SK-N-SH (cell line): ENCODE results near the gene P4HA1. TPM values are rescaled to one million over a fixed set of nuclear protein-coding genes. Genes with fewer than 3 reads are reported as not detected.
A peak's percentile ranks its signal among the peaks of the same experiment; 100 is the strongest.

Source experiments
- CTCF ChIA-PET: fragments of 300-600, 350-600 bp; formaldehyde crosslinking; extraction: SDS; loops from one replicate; lab custom pipeline; 2021; lab: Yijun Ruan, JAX
- POLR2A ChIA-PET: fragments of 350-600 bp; sonication (Branson Sonifier 250); formaldehyde crosslinking; extraction: SDS; loops from one replicate; lab custom pipeline; 2020; ENCODE audit warnings: antibody characterized with exemption, inconsistent platforms; lab: Yijun Ruan, JAX
- DNase-seq: peaks from one replicate; pipeline ENCODE4 v3.0.0; 2012
- H2AFZ ChIP-seq: fragments of 200-600 bp; sonication (generic); 2 replicates; pipeline ENCODE4 v1.8.1; 2016; ENCODE audit warnings: antibody characterized with exemption, mild to moderate bottlenecking, low read depth
- H3F3A ChIP-seq: fragments of 200-600 bp; sonication (generic); replicated peaks from 2 replicates; pipeline ENCODE3; 2016; ENCODE audit warnings: antibody characterized with exemption, mild to moderate bottlenecking; ENCODE audit not compliant: insufficient read depth
- H3K27ac ChIP-seq, 2 experiments: fragments of 200-500 bp in 1 of 2; fragments of 200-600 bp in 1 of 2; sonication (Bioruptor generic) in 1 of 2; sonication (generic), shearing (Covaris generic) in 1 of 2; 2 replicates each; pipeline versions ENCODE4 v1.5.1 to v1.6.1; 2014 to 2016; ENCODE audit warnings: low read depth in 2 of 2, inconsistent platforms in 1 of 2, low read length in 1 of 2, mild to moderate bottlenecking in 1 of 2, mixed read lengths in 1 of 2
- H3K27me3 ChIP-seq: fragments of 200-600 bp; sonication (generic), shearing (Covaris generic); 2 replicates; pipeline ENCODE4 v1.6.1; 2016; ENCODE audit warnings: mixed run types; ENCODE audit not compliant: insufficient read depth
- H3K36me3 ChIP-seq, 2 experiments: fragments of 200-500 bp in 1 of 2; fragments of 200-600 bp in 1 of 2; sonication (Bioruptor generic) in 1 of 2; sonication (generic) in 1 of 2; replicated peaks in 1 of 2; 2 replicates each; pipeline versions ENCODE3 to v1.5.1; 2014 to 2016; ENCODE audit warnings: low read length in 1 of 2, mild to moderate bottlenecking in 1 of 2; ENCODE audit not compliant: insufficient read depth in 2 of 2, control insufficient read depth in 1 of 2
- H3K4me1 ChIP-seq, 2 experiments: fragments of 200-500 bp in 1 of 2; fragments of 200-600 bp in 1 of 2; sonication (Bioruptor generic) in 1 of 2; sonication (generic), shearing (Covaris generic) in 1 of 2; 2 replicates each; pipeline versions ENCODE4 v1.5.1 to v1.6.1; 2014 to 2016; ENCODE audit warnings: low read depth in 1 of 2, low read length in 1 of 2, mixed run types in 1 of 2; ENCODE audit not compliant: insufficient read depth in 2 of 2, control insufficient read depth in 1 of 2
- H3K4me2 ChIP-seq: fragments of 200-600 bp; sonication (generic), shearing (Covaris generic); 2 replicates; pipeline ENCODE4 v1.6.1; 2017; ENCODE audit warnings: mixed run types
- H3K4me3 ChIP-seq, 2 experiments: fragments of 200-500 bp in 1 of 2; fragments of 200-600 bp in 1 of 2; sonication (Bioruptor generic) in 1 of 2; sonication (generic), shearing (Covaris generic) in 1 of 2; 2 replicates each; pipeline versions ENCODE4 v1.5.1 to v1.8.1; 2014 to 2016; ENCODE audit warnings: low read depth in 2 of 2, inconsistent platforms in 1 of 2, low read length in 1 of 2, mild to moderate bottlenecking in 1 of 2, mixed read lengths in 1 of 2, moderate library complexity in 1 of 2
- H3K79me2 ChIP-seq: fragments of 200-600 bp; sonication (generic); 2 replicates; pipeline ENCODE4 v1.8.1; 2017; ENCODE audit warnings: mild to moderate bottlenecking; ENCODE audit not compliant: insufficient read depth
- H3K9ac ChIP-seq: fragments of 200-600 bp; sonication (generic); 2 replicates; pipeline ENCODE4 v1.6.1; 2017; ENCODE audit warnings: mixed run types
- H3K9me2 ChIP-seq: fragments of 200-600 bp; sonication (generic); 2 replicates; pipeline ENCODE4 v1.6.1; 2017; ENCODE audit warnings: mixed run types
- H3K9me3 ChIP-seq: fragments of 200-600 bp; sonication (generic); 2 replicates; pipeline ENCODE4 v1.6.1; 2017; ENCODE audit warnings: mixed run types, mild to moderate bottlenecking, moderate library complexity
- H4K20me1 ChIP-seq: fragments of 200-600 bp; sonication (generic); 2 replicates; pipeline ENCODE4 v1.6.1; 2017; ENCODE audit warnings: mild to moderate bottlenecking, mixed run types; ENCODE audit not compliant: insufficient read depth
- ELF1 ChIP-seq: IDR thresholded peaks from 2 replicates; pipeline ENCODE4 v1.4.0; 2012
- EP300 ChIP-seq, 2 experiments: IDR thresholded peaks; 2 replicates each; pipeline versions ENCODE4 v1.4.0 to v1.6.1; 2012; ENCODE audit warnings: borderline replicate concordance in 1 of 2, low read depth in 1 of 2, low read length in 1 of 2
- FOSL2 ChIP-seq: IDR thresholded peaks from 2 replicates; pipeline ENCODE4 v1.4.0; 2012; ENCODE audit warnings: low read depth, mild to moderate bottlenecking, moderate library complexity, borderline replicate concordance
- FOXJ3 ChIP-seq: sonication (generic); formaldehyde crosslinking; IDR thresholded peaks from 2 replicates; pipeline ENCODE4 v1.5.1; 2020; ENCODE audit warnings: mild to moderate bottlenecking, missing genetic modification reagents
- JUND ChIP-seq: IDR thresholded peaks from 2 replicates; pipeline ENCODE4 v1.4.0; 2012
- NFIC ChIP-seq: IDR thresholded peaks from 2 replicates; pipeline ENCODE4 v1.4.0; 2012; ENCODE audit warnings: borderline replicate concordance
- PBX3 ChIP-seq: IDR thresholded peaks from 2 replicates; pipeline ENCODE4; 2012
- POLR2AphosphoS5 ChIP-seq: IDR thresholded peaks from 2 replicates; pipeline ENCODE4 v1.6.1; 2012; ENCODE audit warnings: low read depth, low read length
- SIN3A ChIP-seq: IDR thresholded peaks from 2 replicates; pipeline ENCODE4 v1.6.1; 2012; ENCODE audit warnings: low read depth, mild to moderate bottlenecking, low read length, moderate library complexity, borderline replicate concordance
- SMC3 ChIP-seq: IDR thresholded peaks from 2 replicates; pipeline ENCODE4 v1.6.1; 2012; ENCODE audit warnings: low read depth, low read length, improper control_type of control experiment
- TCF12 ChIP-seq: IDR thresholded peaks from 2 replicates; pipeline ENCODE4 v1.4.0; 2012
- TEAD4 ChIP-seq: IDR thresholded peaks from 2 replicates; pipeline ENCODE4 v1.4.0; 2012; ENCODE audit warnings: mild to moderate bottlenecking, borderline replicate concordance; ENCODE audit not compliant: insufficient read depth
- WGBS: methylation state at CpG from one replicate; pipeline ENCODE4 v1.1.6; 2017; ENCODE audit warnings: low lambda C conversion rate; 5-methylcytosine and 5-hydroxymethylcytosine counted together
- polyA plus RNA-seq, 3 experiments: library from polyadenylated mRNA; depleted of rRNA; stranded (reverse); fragments of >200 nt; gene quantifications; 2 replicates each; pipeline ENCODE4 v1.2.3, GENCODE V29; 2012
- TF ChIP-seq, protein P1 (sequence below): IDR thresholded peaks from 2 replicates; pipeline ENCODE4 v1.4.0; 2012; ENCODE audit warnings: low read depth
- TF ChIP-seq, protein P2 (sequence below): fragments of 150-350 bp; IDR thresholded peaks from 2 replicates; pipeline ENCODE4 v1.6.1; 2016; ENCODE audit warnings: mild to moderate bottlenecking, low read depth, low read length
- TF ChIP-seq, protein P3 (sequence below): IDR thresholded peaks from 2 replicates; pipeline ENCODE4 v1.4.0; 2012; ENCODE audit warnings: low read depth, borderline replicate concordance

The P4HA1 gene
- polyA plus RNA-seq, 1 of the 3 experiments (the other 2 are of a cell fraction): 34.8 TPM

GRCh38 chr10:73044378-73045285 is 52.0 kb downstream of the P4HA1 start:
- Histone ChIP-seq H3F3A (peaks cover 30% of the 10 kb centered on the region), H3K36me3 (peaks cover 33 to 73% of the 10 kb centered on the region in 2 experiments), H3K9me2 (no peaks in the 10 kb centered on the region), H2AFZ (no peak overlapping the region), H4K20me1 (no peaks in the 10 kb centered on the region), H3K9ac (peak overlapping the region; percentile 31; the same call in 1 of the 2 replicates), H3K27ac (peak overlapping the region; percentile 48 to 75), H3K4me1 (peaks cover 0 to 20% of the 10 kb centered on the region in 2 experiments; a peak in 2 of 4 replicates), H3K27me3 (no peaks in the 10 kb centered on the region), H3K4me3 (no peak overlapping the region), H3K4me2 (peak overlapping the region; percentile 43; the same call in 1 of the 2 replicates), H3K9me3 (no peaks in the 10 kb centered on the region), H3K79me2 (no peaks in the 10 kb centered on the region; the same call in 1 of the 2 replicates)
- no peak for DNase-seq
- TF ChIP-seq JUND (peak; percentile 67; the same call in 1 of the 2 replicates), SMC3 (no peak), ELF1 (peak; percentile 63; the same call in 1 of the 2 replicates), NFIC (peak; percentile 61; the same call in 1 of the 2 replicates), FOSL2 (peak; percentile 69), TEAD4 (0 out of 2 replicates have a peak, but pooled peaks have one; percentile 20), PBX3 (peak; percentile 46; the same call in 1 of the 2 replicates), FOXJ3 (no peak), TCF12 (peak; percentile 54), POLR2AphosphoS5 (0 out of 2 replicates have a peak, but pooled peaks have one; percentile 12), EP300 (IDR thresholded peaks at IDR 0.05; ENCODE audit: borderline replicate concordance in 1 of 2, low read depth in 1 of 2, low read length in 1 of 2) (no peak), SIN3A (0 out of 2 replicates have a peak, but pooled peaks have one; percentile 28)
- TF ChIP-seq, protein P1, sequence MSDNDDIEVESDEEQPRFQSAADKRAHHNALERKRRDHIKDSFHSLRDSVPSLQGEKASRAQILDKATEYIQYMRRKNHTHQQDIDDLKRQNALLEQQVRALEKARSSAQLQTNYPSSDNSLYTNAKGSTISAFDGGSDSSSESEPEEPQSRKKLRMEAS: no peak
- TF ChIP-seq, protein P2, sequence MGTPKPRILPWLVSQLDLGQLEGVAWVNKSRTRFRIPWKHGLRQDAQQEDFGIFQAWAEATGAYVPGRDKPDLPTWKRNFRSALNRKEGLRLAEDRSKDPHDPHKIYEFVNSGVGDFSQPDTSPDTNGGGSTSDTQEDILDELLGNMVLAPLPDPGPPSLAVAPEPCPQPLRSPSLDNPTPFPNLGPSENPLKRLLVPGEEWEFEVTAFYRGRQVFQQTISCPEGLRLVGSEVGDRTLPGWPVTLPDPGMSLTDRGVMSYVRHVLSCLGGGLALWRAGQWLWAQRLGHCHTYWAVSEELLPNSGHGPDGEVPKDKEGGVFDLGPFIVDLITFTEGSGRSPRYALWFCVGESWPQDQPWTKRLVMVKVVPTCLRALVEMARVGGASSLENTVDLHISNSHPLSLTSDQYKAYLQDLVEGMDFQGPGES: no peak
- TF ChIP-seq, protein P3, sequence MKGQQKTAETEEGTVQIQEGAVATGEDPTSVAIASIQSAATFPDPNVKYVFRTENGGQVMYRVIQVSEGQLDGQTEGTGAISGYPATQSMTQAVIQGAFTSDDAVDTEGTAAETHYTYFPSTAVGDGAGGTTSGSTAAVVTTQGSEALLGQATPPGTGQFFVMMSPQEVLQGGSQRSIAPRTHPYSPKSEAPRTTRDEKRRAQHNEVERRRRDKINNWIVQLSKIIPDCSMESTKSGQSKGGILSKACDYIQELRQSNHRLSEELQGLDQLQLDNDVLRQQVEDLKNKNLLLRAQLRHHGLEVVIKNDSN: no peak
- ChIA-PET POLR2A (no interaction called here), CTCF (no interaction called here)
- WGBS: 52% methylated on average over 7 of the region's 7 CpGs
